ENCODE measurements around the gene FAM72B.
"Not testable (repeated sequence)": the region's sequence is repeated elsewhere in the genome, so short reads cannot be mapped to it uniquely, and the experiment has no call there.

FAM72B gene

DNA sequence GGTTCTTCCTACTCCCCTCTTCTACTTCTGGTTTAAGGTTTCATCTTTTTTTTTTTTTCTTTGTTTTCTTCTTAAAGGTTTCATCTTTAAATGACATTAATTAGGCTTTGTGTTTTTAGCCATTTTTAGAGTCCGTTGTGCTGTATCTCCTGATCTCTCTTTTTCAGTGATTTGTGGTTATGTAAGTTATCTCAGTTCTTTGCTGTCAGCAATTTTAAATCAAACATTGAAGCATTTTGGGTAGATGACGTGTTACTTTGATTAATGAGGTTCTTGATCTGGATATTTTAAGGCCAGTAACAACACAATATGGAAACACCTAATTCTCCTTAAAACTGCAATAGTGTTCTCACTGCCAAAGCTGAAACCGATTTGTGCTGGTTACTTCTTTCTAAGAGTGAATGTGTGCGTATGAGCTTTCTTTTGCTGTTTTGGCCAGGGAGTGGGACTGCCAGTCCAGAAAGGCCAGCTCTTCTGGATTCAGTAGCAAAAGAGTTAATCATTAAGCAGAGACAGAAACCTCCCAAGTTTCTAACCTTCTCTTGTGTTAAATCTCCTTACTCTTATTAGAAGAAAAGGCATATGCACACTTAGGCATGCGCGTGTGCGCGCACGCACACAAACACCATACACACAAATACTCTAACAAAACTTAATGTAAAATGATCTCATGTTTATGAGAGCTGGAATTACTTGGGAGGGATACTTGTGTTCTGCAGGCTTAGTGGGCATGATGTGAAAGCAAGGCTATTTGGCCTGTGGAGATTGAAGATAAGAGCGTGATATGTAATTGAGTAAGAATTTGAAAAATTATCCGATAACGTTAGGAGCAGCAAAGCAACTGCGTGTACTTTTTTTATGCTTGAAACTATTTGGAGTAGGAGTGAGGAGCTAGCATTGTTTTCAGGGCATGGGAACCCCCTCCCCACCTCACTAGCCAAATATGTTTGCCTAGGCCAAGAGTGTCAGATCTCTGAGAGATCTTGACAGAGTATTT is 17.1 kb upstream of the FAM72B start:
- in situ Hi-C loops (cut with MboI; ENCODE audit: low sequenced_read_pairs): not testable (repeated sequence)

- in situ Hi-C loops (cut with MboI; ENCODE audit: low sequenced_read_pairs): not testable (repeated sequence)
Measured at GRCh38 chr1:121200232-121200631, 16.1 kb upstream of the FAM72B start.

GRCh38 chr1:121199763-121200162 is 15.6 kb upstream of the FAM72B start:
- in situ Hi-C loops (cut with MboI; ENCODE audit: low sequenced_read_pairs): not testable (repeated sequence)

DNA sequence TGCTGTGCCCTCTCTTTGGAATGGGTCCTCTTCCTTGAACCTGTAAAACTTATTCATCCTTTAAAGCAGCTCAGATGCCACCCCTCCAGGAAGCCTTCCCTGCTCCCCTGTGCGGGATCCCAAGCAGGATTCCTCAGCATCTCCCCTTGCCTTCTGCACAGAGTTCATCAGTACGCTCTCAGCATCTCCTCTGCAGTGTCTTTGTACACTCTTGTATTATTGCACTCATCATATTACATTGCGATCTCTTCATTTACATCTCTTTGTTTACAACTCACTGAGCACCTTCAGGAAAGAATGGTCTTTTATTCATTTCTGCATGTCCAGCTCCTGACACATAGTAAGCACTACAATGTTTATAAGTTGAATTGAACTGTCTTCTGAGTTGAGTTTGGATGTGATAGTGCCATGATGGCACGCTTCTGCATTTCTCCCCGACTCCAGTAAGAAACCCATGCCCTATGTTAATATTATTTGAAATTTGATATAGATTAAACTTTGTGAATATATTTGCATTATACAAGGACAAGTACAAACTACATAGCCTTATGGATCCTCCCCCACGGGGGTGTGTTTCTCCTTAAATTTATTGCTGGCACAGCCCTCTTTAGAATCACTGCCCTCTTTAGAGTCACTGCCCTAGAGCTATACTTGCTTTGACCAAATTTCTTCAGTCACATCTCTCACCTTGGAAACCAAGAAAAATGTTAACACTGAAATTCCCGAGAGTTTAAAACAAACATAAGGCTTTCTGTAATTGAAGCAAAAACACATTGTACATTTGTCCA is 13.1 kb upstream of the FAM72B start:
- in situ Hi-C loops (cut with MboI; ENCODE audit: low sequenced_read_pairs): not testable (repeated sequence)

- in situ Hi-C loops (cut with MboI; ENCODE audit: low sequenced_read_pairs): not testable (repeated sequence)
Measured at GRCh38 chr1:121192512-121192911, 8.4 kb upstream of the FAM72B start.

DNA sequence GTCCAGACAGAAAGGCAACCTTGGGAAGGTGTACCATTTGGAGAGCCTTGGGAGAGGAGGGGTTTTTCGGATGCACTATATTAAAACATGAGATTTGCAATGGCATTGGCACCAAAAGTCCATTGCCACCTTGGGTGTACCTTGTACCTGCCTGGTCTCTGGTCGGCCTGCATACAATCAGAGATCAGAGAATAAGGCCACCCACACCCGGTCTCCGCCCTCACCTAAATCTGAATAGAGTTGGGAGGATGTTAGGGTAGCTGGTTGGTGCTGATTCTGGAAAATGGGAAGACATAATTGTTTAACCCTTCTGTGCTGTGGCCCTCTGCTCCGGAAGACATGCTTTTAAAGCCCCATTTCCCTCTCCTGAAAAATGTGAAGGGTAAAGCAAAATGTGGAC is 3.8 kb upstream of the FAM72B start:
- in situ Hi-C loops (cut with MboI; ENCODE audit: low sequenced_read_pairs): not testable (repeated sequence)

GRCh38 chr1:121186191-121186590 is 2.1 kb upstream of the FAM72B start:
- in situ Hi-C loops (cut with MboI; ENCODE audit: low sequenced_read_pairs): not testable (repeated sequence)

DNA sequence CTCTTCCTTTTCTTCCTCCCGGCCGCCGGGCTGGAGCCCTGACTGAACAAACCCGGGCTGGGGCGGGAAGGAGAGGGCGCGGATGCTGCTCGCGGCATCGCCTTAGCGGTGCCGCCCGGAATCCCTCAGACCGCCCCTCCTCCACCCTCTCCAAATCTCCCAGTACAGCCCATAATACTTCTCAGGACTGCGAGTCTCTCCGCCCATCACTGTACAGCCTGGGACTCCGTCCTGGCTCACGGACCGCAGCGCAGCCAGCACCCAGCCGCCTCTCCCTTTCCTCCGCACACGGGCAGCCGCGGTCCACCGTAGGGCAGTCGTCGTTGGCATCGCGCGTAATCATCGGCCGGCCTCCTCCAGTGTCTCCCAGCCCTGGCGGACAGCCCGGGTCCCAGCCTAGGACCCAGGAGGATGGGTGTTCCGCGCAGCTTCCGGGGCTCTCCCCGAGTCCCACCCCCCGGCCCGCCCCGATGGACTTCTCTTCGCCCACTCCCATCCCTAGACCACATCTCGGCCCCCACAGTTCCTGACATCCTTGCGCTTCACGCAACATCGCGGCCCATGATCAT is 1.1 kb upstream of the FAM72B start:
- in situ Hi-C loops (cut with MboI; ENCODE audit: low sequenced_read_pairs): not testable (repeated sequence)

GRCh38 chr1:121183867-121184266 is 273 bp downstream of the FAM72B start:
- in situ Hi-C loops (cut with MboI; ENCODE audit: low sequenced_read_pairs): not testable (repeated sequence)

- in situ Hi-C loops (cut with MboI; ENCODE audit: low sequenced_read_pairs): not testable (repeated sequence)
Measured at GRCh38 chr1:121178197-121178596, 5.9 kb downstream of the FAM72B start.

DNA sequence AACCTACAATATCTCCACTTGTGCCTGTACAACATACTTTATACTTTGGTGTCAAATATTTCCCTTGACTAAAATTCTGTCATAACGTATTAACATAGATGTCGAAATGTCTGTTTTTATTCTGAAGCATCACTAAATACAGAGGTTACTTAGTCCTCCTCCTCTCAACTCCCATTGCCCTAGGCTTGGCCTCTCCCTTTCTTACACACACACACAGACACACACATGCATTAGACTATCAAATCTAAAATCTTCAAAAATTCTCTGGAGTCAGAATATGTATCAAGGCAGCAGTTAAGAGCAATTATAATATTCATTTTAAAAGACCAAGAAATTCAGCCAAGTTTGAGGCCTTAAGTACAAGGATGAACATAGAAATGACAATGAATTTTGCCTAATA is 7.5 kb downstream of the FAM72B start:
- in situ Hi-C loops (cut with MboI; ENCODE audit: low sequenced_read_pairs): not testable (repeated sequence)

GRCh38 chr1:121168152-121168668 is 15.9 kb downstream of the FAM72B start:
- in situ Hi-C loops (cut with MboI; ENCODE audit: low sequenced_read_pairs): not testable (repeated sequence)

DNA sequence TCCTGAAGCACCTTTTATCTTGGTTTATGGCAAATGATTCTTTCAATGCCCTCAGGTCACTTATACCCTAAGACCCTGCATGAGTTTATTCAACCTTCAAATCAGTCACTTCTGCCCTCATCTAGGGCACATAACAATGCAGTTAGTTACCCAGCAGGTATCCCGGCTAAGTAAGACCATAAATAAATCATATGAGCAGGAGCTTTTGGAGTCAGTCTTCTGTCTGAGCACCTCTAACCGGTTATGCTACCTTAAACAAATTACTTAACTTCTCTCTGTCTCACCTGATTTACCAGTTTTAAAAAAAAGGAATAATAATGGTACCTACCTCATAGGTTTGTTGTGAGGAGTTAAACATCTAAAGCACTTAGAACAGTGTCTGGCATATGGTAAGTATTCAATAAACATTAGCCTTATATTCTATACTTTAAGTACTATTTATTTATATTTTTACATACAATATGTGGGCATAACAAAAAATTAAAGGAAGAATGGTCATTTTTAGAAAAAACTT is 16.9 kb downstream of the FAM72B start:
- in situ Hi-C loops (cut with MboI; ENCODE audit: low sequenced_read_pairs): not testable (repeated sequence)

- in situ Hi-C loops (cut with MboI; ENCODE audit: low sequenced_read_pairs): not testable (repeated sequence)
Measured at GRCh38 chr1:121165296-121165695, 18.8 kb downstream of the FAM72B start.

- in situ Hi-C loops (cut with MboI; ENCODE audit: low sequenced_read_pairs): not testable (repeated sequence)
Measured at GRCh38 chr1:121163850-121164757, 20.0 kb downstream of the FAM72B start.

DNA sequence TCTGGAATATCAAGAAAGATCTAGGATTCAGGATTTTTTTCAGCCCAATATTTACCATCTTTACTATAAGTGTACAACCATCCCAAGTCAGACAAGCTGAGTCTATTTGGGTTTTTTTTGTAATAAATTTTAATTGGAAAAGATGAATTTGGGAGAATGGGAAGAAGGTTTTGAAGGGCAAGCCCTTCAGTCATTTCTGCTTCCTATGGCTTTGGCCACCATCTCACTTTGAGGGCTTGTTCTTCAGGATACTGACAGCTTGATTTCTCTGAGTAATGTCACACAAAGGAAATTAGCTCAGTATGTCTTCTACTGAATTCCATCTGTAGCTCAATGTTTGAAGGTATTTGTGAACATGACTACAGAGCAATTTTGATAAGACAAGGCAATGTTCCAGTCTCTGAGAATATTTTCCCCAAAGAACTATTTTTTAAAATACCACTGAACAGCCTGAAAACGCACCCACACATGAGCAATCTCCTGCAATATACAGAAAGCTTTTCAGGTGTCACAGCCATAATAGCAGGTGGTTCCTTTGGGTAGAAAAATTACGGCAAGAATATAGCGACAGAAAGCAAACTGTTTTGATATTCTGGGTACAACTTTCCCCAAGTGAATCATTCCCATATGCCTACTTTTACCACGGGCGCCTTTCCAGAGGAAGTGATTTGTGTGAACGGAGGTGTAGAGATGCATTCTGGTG is 22.8 kb downstream of the FAM72B start:
- in situ Hi-C loops (cut with MboI; ENCODE audit: low sequenced_read_pairs): not testable (repeated sequence)

- in situ Hi-C loops (cut with MboI; ENCODE audit: low sequenced_read_pairs): not testable (repeated sequence)
Measured at GRCh38 chr1:121160118-121160517, 24.0 kb downstream of the FAM72B start.

DNA sequence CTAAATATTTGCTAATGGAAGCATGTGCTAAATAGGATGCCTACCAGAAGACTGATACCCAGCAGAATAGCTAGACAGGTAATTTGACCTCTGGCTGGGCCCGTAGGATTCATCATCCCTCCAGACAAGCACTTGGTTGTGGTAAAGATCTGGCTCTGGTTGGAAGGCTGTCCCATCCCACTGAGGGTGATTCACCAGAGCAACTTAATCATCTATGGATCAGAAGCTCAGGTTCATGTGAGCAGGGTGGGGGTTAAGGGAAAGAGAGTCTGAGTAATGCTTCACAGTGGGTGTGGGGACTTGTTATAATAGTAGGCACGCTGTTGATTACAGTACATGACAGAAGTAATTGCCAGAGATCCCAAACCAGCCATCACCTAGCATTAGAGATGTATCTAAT is 26.5 kb downstream of the FAM72B start:
- in situ Hi-C loops (cut with MboI; ENCODE audit: low sequenced_read_pairs): not testable (repeated sequence)

GRCh38 chr1:121156958-121157603 is 27.1 kb downstream of the FAM72B start:
- in situ Hi-C loops (cut with MboI; ENCODE audit: low sequenced_read_pairs): not testable (repeated sequence)

Measured in HL-60/S4 (cell line).